ENCODE data around the gene NVL. TPM values are rescaled to one million over a fixed set of nuclear protein-coding genes. Genes with fewer than 3 reads are reported as not detected.
A peak's percentile ranks its signal among the peaks of the same experiment; 100 is the strongest.

Gene NVL
- total RNA-seq, 1 donor from 2014 or later: 34.6 TPM

DNA sequence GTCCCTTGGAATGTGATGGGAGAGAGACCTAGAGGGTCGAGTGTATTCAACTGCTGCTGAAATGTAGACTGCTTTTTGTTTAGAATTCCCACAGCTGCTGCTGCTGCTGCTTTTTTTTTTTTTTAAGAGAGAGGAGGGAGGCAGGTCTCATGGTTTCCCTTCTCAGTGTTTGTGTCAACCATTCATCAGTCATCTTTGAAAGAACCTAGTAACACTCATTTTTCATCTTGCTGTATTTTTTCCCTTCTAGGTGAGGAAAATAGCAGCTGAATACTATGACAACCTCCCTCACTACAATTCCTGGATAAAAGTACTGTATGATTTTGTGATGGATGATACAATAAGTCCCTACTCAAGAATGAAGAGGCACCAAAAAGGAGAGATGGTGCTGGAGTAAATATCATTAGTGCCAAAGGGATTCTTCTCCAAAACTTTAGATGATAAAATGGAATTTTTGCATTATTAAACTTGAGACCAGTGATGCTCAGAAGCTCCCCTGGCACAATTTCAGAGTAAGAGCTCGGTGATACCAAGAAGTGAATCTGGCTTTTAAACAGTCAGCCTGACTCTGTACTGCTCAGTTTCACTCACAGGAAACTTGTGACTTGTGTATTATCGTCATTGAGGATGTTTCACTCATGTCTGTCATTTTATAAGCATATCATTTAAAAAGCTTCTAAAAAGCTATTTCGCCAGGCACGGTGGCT is 137.7 kb downstream of the NVL start:
- Histone ChIP-seq H3K27ac (no peak overlapping the region), H3K4me3 (no peak overlapping the region), H3K4me1 (no peaks in the 10 kb centered on the region), H3K9me3 (no peaks in the 10 kb centered on the region), H3K27me3 (no peaks in the 10 kb centered on the region), H3K36me3 (peaks cover 28 to 52% of the 10 kb centered on the region in 2 donors)
- TF ChIP-seq, protein P1, sequence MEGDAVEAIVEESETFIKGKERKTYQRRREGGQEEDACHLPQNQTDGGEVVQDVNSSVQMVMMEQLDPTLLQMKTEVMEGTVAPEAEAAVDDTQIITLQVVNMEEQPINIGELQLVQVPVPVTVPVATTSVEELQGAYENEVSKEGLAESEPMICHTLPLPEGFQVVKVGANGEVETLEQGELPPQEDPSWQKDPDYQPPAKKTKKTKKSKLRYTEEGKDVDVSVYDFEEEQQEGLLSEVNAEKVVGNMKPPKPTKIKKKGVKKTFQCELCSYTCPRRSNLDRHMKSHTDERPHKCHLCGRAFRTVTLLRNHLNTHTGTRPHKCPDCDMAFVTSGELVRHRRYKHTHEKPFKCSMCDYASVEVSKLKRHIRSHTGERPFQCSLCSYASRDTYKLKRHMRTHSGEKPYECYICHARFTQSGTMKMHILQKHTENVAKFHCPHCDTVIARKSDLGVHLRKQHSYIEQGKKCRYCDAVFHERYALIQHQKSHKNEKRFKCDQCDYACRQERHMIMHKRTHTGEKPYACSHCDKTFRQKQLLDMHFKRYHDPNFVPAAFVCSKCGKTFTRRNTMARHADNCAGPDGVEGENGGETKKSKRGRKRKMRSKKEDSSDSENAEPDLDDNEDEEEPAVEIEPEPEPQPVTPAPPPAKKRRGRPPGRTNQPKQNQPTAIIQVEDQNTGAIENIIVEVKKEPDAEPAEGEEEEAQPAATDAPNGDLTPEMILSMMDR (IDR thresholded peaks at IDR 0.05): no peak
- intact Hi-C loops (cut with DNase I): no loop called here
- no peak for DNase-seq (ENCODE audit: low spot score in 2 of 2)

DNA sequence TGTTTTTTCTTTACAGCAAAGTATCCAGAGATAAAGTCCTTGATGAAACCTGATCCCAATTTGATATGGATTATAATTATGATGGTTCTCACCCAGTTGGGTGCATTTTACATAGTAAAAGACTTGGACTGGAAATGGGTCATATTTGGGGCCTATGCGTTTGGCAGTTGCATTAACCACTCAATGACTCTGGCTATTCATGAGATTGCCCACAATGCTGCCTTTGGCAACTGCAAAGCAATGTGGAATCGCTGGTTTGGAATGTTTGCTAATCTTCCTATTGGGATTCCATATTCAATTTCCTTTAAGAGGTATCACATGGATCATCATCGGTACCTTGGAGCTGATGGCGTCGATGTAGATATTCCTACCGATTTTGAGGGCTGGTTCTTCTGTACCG is 140.4 kb downstream of the NVL start:
- no peaks in the 10 kb centered on the region for H3K27me3 ChIP-seq
- TF ChIP-seq, protein P1 (IDR thresholded peaks at IDR 0.05): no peak
- DNase-seq (ENCODE audit: low spot score in 2 of 2): no peak
- intact Hi-C loops (cut with DNase I): loop anchor here (10.0 kb wide), 2 partner anchors 245 to 475 kb away; partner anchors contain the start of genes CAPN2 and WDR26
- H3K36me3 ChIP-seq: peaks cover 25 to 41% of the 10 kb centered on the region in 2 donors
- peaks cover 4 to 17% of the 10 kb centered on the region in 2 donors for H3K4me1 ChIP-seq
- H3K9me3 ChIP-seq: no peaks in the 10 kb centered on the region
- no peak overlapping the region for H3K27ac ChIP-seq
- H3K4me3 ChIP-seq: no peak overlapping the region

DNA sequence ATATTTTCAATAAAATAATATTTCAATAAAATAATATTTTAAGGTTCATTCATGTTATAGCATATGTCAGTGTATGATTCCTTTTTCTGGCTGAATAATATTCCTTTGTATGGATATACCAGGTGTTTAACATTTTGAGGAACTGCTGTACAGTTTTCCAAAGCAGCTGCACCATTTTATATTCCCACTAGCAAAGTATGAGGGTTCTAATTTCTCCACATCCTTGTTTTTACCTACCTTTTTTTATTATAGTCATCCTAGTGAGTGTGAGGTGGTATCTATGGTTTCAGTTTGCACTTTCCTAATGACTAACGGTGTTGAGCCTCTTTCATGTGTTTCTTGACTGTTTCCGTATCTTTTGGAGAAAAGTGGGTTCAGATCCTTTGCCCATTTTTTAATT is 141.7 kb downstream of the NVL start:
- intact Hi-C loops (cut with DNase I): loop anchor here (10.0 kb wide), 2 partner anchors 247 to 473 kb away; partner anchors contain the start of genes CAPN2 and WDR26
- TF ChIP-seq, protein P1 (IDR thresholded peaks at IDR 0.05): no peak
- peaks cover 4 to 21% of the 10 kb centered on the region in 2 donors for H3K4me1 ChIP-seq
- H3K36me3 ChIP-seq: peaks cover 20 to 29% of the 10 kb centered on the region in 2 donors
- no peaks in the 10 kb centered on the region for H3K27me3 ChIP-seq
- H3K4me3 ChIP-seq: no peak overlapping the region
- DNase-seq (ENCODE audit: low spot score in 2 of 2): no peak
- no peak overlapping the region for H3K27ac ChIP-seq
- no peaks in the 10 kb centered on the region for H3K9me3 ChIP-seq

DNA sequence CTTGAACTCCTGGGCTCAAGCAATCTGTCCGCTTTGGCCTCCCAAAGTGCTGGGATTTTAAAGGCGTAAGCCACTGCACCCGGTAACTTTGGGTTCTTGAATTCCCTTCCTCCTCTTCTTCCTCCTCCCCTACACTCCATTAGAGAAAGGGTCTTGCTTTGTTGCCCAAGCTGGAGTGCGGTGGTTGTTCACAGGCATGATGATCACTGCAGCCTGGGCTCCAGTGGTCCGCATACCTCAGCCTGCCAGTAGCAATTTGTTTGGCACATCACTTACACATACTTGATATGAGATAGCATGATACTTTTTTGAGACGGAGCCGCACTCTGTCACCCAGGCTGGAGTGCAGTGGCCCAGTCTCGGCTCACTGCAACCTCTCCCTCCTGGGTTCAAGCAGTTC is 144.8 kb downstream of the NVL start:
- intact Hi-C loops (cut with DNase I): loop anchor here (10.0 kb wide), 2 partner anchors 250 to 470 kb away; partner anchors contain the start of genes CAPN2 and WDR26

GRCh38 chr1:224183591-224184312 is 146.2 kb downstream of the NVL start:
- Histone ChIP-seq H3K9me3 (no peaks in the 10 kb centered on the region), H3K4me3 (peak overlapping the region; percentile 77 to 96), H3K36me3 (no peaks in the 10 kb centered on the region), H3K27ac (peak overlapping the region; percentile 92 to 96), H3K27me3 (no peaks in the 10 kb centered on the region), H3K4me1 (peaks cover 4 to 23% of the 10 kb centered on the region in 2 donors)
- TF ChIP-seq, protein P1 (IDR thresholded peaks at IDR 0.05): peak in 1 of 3 experiments; percentile 6
- intact Hi-C loops (cut with DNase I): loop anchor here (1.0 to 10.0 kb wide), 7 partner anchors 13 to 1051 kb away; partner anchors contain the start of genes CAPN2, FBXO28, NVL and WDR26
- DNase-seq (ENCODE audit: low spot score in 2 of 2): peak in 1 of 2 donors; percentile 75

More for the DNA sequence above, 144.8 kb downstream of the NVL start:
- Histone ChIP-seq H3K36me3 (peaks cover 0 to under 1% of the 10 kb centered on the region in 2 donors), H3K9me3 (no peaks in the 10 kb centered on the region), H3K27me3 (no peaks in the 10 kb centered on the region), H3K4me3 (peak overlapping the region in 1 of 2 donors; percentile 77), H3K4me1 (peaks cover 4 to 23% of the 10 kb centered on the region in 2 donors), H3K27ac (no peak overlapping the region)
- peak in 1 of 2 donors; percentile 48 for DNase-seq (ENCODE audit: low spot score in 2 of 2)
- TF ChIP-seq, protein P1 (IDR thresholded peaks at IDR 0.05): no peak
